NCI-H2171 (cell line): ENCODE results near the gene NADK2.
"Not testable (repeated sequence)": the region's sequence is repeated elsewhere in the genome, so short reads cannot be mapped to it uniquely, and the experiment has no call there.

Experiments
- DNase-seq: peaks from one replicate; lab custom pipeline; 2025; lab: John Stamatoyannopoulos, UW

NADK2 gene, protein sequence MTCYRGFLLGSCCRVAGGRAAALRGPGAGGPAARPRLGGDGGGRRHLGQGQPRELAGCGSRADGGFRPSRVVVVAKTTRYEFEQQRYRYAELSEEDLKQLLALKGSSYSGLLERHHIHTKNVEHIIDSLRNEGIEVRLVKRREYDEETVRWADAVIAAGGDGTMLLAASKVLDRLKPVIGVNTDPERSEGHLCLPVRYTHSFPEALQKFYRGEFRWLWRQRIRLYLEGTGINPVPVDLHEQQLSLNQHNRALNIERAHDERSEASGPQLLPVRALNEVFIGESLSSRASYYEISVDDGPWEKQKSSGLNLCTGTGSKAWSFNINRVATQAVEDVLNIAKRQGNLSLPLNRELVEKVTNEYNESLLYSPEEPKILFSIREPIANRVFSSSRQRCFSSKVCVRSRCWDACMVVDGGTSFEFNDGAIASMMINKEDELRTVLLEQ

GRCh38 chr5:36241631-36242533 is at the start of gene NADK2:
NADK2 (minus strand) TSS chr5:36241925; CDS start chr5:36241798, 127 bp downstream.
- peak; percentile 97 for DNase-seq

DNA sequence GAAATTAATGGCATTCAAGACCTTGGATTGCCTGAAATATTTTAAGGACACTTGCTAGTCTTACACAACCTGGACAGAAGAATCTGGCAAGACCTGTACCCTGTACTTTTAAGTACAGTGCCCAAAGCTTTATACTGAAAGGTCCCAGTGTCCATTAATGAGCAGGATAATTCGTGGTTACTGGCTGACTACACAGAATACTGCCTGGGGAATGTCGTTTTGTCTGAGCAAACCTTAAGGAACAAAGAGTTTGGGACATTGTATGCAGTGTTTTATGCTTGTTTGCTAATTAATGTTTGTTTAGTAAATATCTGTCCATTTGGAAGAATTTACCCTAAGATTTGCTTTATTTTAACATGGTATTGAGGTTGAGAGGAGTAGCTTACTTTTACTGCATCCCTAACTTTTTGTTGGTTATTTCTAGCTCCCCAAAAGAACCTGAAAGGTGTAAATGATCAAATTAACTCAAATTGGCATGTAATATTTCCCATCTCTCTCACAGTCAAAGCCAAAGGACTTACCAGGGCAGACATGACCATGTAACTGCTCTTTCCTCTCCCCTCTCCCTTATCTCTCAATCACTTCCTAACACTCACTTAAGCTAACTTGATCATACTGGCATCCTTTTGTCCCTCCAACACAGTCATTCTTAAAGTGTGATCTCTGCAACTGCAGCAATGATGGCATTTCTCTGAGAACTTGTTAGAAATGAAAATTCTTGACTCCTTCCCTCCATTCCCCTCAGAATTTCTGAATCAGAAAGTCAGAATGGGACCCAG is 44.3 kb upstream of the NADK2 start:
- DNase-seq: no peak

DNA sequence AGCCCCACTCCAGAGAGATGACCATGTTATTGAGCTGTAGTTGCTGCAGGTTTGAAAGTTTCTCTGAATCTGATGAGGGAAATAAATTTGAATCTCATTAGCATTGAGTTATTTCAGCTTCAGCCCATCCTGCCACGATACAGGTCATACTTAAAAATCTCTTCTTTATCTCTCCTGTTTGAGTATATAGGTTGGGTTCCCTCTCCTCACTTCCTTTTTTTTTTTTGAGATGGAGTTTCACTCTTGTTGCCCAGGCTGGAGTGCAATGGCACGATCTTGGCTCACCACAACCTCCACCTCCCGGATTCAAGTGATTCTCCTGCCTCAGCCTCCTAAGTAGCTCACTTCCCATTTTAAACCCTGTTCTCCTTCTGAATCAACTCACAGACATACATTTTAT is 42.0 kb upstream of the NADK2 start:
- DNase-seq: not testable (repeated sequence)

- DNase-seq: no peak
These were observed 39.9 kb upstream of the NADK2 start for GRCh38 chr5:36281626-36282025.

GRCh38 chr5:36279054-36279698 is 37.5 kb upstream of the NADK2 start:
- no peak for DNase-seq

GRCh38 chr5:36277521-36278176 is 35.9 kb upstream of the NADK2 start:
- DNase-seq: no peak

DNA sequence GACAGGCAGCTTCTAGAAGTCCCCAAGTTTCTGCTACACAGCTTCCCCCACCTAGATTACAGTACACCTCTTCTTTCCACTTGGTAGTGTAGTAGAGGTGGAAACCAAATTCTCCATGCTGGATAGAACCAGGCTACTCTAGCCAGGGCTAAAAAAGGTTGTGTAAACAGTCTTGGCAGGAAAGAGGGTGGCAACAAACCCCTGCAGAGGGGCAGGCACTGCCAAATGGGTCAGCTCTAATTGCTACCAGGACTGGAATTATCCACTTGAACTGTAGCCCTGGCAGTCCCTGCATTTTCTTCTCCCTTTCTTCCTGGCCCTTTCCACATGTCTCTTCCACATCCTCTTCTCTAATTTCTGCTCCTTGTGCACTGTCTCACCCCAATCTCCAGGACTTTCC is 35.1 kb upstream of the NADK2 start:
- DNase-seq: no peak

- DNase-seq: no peak
These were observed 32.2 kb upstream of the NADK2 start for GRCh38 chr5:36273809-36274526.

GRCh38 chr5:36272136-36272690 is 30.5 kb upstream of the NADK2 start:
- no peak for DNase-seq

DNA sequence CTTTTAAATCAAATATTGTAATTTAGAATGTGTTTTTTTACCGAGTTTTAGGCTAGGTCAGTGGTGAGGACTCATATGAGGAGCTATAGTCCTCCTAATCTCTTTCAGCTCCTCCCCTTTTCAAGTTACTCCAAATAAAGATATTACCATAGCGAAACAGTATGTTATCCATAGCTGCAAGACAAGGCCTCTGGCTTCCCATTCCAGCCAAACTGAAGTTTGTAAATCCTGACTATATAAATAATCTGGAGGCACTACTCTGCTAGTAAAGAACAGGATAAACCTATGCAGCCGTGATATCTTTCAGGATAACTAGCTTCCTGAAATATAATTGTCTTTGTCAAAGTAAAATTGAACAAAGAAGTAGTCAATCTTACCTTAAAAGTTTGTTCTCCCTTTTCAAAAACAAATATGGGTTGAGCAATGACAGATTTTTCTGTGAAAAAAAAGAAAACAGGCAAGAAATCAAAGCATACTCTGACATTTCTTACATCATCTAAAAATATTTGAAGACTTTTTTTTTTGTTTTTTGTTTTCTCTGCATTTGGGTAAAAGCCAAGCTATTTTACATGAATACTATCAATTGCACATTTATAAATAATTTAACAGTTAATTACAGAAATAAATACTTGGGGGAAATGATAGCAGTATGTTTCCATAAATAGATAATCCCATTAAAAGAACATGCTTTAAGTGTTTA is 29.3 kb upstream of the NADK2 start:
- no peak for DNase-seq

DNA sequence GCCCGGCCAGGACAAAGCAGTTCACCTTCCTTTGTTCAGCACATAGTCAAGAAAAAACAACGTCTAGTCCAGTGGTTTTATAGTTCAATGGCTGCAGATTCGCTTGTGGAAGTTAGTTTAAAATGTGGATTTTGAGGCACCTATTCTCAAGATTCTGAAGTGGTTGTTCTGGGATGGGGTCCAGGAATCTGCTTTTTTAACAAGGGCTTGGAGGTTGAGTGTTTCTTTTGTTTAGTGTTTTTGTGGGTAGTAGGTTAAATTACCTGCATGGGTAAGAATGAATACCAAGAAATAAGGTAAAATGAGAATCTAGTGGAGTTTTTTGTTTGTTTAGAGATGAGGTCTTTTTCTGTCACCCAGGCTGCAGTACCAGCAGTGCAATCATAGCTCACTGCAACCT is 28.4 kb upstream of the NADK2 start:
- no peak for DNase-seq

- DNase-seq: no peak
These were observed 27.8 kb upstream of the NADK2 start for GRCh38 chr5:36269478-36269877.

DNA sequence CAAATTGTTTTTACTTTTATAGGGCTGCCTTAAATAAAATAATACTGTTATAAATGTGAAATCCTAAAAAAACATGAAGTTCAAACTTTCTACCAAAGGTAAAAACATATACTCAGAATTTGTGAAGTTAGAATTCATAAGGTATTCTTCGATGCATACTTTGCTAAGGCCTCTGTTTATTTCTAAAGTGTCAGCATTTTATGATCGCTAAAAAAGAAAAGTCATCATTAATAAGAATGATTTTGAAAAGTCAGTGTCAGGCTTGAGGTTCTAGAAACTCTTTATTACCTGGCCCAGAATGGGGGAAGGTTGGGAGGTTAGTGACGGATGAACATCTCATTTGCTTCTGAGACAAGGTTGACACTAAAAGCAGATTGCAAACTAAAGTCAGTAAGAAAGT is 26.2 kb upstream of the NADK2 start:
- DNase-seq: no peak

- DNase-seq: no peak
These were observed 22.6 kb upstream of the NADK2 start for GRCh38 chr5:36264202-36264760.

- no peak for DNase-seq
These were observed 19.5 kb upstream of the NADK2 start for GRCh38 chr5:36261186-36261585.

- DNase-seq: no peak
These were observed 11.8 kb upstream of the NADK2 start for GRCh38 chr5:36253575-36253974.

DNA sequence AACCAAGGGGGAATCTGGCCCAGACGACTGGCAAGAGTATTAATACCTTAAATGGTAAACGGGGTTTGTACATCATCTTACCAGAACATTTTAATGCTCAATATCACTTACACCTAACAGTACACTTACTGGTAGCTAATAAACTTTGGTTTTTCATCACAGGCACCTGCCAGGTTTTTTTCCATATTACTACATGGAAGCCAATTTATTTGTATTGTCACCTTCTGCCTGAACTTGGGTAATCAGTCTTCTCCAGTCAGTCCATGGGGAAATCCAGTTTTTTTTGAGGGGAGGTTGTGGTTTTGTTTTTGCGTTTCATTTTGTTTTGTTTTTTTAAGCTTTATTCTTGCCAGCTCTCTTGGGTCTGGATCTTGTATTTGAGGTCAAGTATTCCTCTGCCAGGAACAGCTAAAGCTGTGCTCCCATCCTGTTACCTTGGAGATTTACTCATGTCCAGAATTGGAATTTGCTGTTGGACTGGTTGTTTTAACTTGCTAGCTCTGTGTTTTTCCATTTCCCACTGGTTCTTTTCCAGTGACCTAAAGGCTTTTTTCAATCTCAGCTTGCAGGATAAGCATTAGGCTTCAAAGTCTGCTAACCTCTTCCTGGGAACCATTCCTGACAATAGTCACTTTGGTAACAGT is 11.1 kb upstream of the NADK2 start:
- no peak for DNase-seq

DNA sequence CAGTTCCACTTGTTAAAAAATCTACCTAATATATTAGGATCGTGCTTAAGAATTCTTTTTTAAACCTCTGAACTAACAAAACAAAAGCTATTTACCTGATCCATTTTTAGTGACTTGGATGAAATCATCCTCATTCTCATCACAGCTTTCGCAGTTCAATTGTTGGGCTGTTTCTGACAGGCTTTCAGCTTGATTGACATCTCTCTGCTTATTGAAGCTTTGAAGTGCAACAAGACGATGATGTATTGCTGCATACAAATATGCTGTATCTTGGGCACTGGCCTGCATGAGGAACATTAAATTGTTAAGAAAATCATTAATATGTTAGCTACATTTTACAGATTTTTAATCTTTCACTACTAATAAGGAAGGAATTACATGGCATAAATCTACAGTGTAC is 9.5 kb upstream of the NADK2 start:
- DNase-seq: no peak

GRCh38 chr5:36250427-36250826 is 8.7 kb upstream of the NADK2 start:
- no peak for DNase-seq
